HepG2 (cell line): ENCODE data around the gene C5. TPM values are rescaled to one million over a fixed set of nuclear protein-coding genes. Genes with fewer than 3 reads are reported as not detected.

ENCODE experiments used
- E2F5 ChIP-seq: sonication (generic); formaldehyde crosslinking; conservative IDR thresholded peaks from 2 replicates; pipeline ENCODE4 v1.4.0; 2020; ENCODE audit warnings: missing genetic modification reagents
- JDP2 ChIP-seq: sonication (generic); formaldehyde crosslinking; IDR thresholded peaks from 2 replicates; pipeline ENCODE4 v1.8.1; 2022; ENCODE audit warnings: missing genetic modification reagents, borderline replicate concordance
- MAX ChIP-seq: IDR thresholded peaks from 2 replicates; pipeline ENCODE4 v1.6.1; 2012; ENCODE audit warnings: inconsistent platforms
- NCOA2 ChIP-seq: sonication (generic); formaldehyde crosslinking; IDR thresholded peaks from 2 replicates; pipeline ENCODE4 v1.8.0; 2022; ENCODE audit warnings: inconsistent platforms
- NFAT5 ChIP-seq: sonication (generic); formaldehyde crosslinking; IDR thresholded peaks from 2 replicates; pipeline ENCODE4 v1.4.0; 2020; ENCODE audit warnings: missing genetic modification reagents
- NR0B2 ChIP-seq: sonication (generic); formaldehyde crosslinking; IDR thresholded peaks from 2 replicates; pipeline ENCODE4 v1.4.0; 2020; ENCODE audit warnings: mild to moderate bottlenecking, missing genetic modification reagents
- ONECUT2 ChIP-seq: sonication (generic); formaldehyde crosslinking; IDR thresholded peaks from 2 replicates; pipeline ENCODE4 v1.4.0; 2020; ENCODE audit warnings: missing genetic modification reagents
- ZNF562 ChIP-seq: sonication (generic); formaldehyde crosslinking; IDR thresholded peaks from 2 replicates; pipeline ENCODE4 v1.8.0; 2022; ENCODE audit warnings: missing genetic modification reagents, borderline replicate concordance
- polyA plus RNA-seq, 8 experiments: library from polyadenylated mRNA; depleted of rRNA in 3 of 8; stranded (reverse) in 7 of 8; unstranded in 1 of 8; fragments of >200 nt; fragmentation: Illumina TruSeq in 4 of 8; extraction: Trizol in 4 of 8; gene quantifications; 2 replicates each; pipeline versions ENCODE4 v1.2.1 to v1.2.3, GENCODE V29; 2011 to 2016; ENCODE audit warnings: low read depth in 4 of 8, missing spikeins in 1 of 8, mixed read lengths in 1 of 8; ENCODE audit not compliant: insufficient read depth in 1 of 8
- total RNA-seq, 5 experiments: library from RNA; depleted of rRNA; stranded (reverse); fragments of >200 nt; fragmentation: Illumina TruSeq; extraction: Trizol; gene quantifications; 2 replicates each; pipeline ENCODE4 v1.2.3, GENCODE V29; 2016; ENCODE audit warnings: low read depth in 1 of 5

The C5 gene
- total and polyA plus RNA-seq, 2 of the 13 experiments (the other 11 are each of a cell fraction or from before 2014, with no cell fraction given) = 57.6 to 192 TPM

- no peak for TF ChIP-seq NR0B2
- no peak for TF ChIP-seq ONECUT2 (CRISPR knock-in tag)
- TF ChIP-seq E2F5 (CRISPR knock-in tag) = no peak
- no peak for TF ChIP-seq NFAT5 (CRISPR knock-in tag)
- no peak for TF ChIP-seq JDP2 (CRISPR knock-in tag)
- TF ChIP-seq ZNF562 = no peak
- no peak for TF ChIP-seq NCOA2 (CRISPR knock-in tag)
- TF ChIP-seq MAX = no peak
- TF ChIP-seq, all 625 proteins: peak for 0
Measured at GRCh38 chr9:120944434-120944843, 105.6 kb downstream of the C5 start (continued).
